C4-2B (cell line): ENCODE data around the gene DIP2B.

Experiments
- ZFX ChIP-seq: fragments of 450-650 bp; IDR thresholded peaks from 2 replicates; pipeline ENCODE4 v1.6.1; 2017
- TF ChIP-seq, protein P1 (sequence below): fragments of 450-650 bp; conservative IDR thresholded peaks from 2 replicates; pipeline ENCODE4 v1.5.1; 2017; ENCODE audit warnings: mild to moderate bottlenecking

- TF ChIP-seq, protein P1, sequence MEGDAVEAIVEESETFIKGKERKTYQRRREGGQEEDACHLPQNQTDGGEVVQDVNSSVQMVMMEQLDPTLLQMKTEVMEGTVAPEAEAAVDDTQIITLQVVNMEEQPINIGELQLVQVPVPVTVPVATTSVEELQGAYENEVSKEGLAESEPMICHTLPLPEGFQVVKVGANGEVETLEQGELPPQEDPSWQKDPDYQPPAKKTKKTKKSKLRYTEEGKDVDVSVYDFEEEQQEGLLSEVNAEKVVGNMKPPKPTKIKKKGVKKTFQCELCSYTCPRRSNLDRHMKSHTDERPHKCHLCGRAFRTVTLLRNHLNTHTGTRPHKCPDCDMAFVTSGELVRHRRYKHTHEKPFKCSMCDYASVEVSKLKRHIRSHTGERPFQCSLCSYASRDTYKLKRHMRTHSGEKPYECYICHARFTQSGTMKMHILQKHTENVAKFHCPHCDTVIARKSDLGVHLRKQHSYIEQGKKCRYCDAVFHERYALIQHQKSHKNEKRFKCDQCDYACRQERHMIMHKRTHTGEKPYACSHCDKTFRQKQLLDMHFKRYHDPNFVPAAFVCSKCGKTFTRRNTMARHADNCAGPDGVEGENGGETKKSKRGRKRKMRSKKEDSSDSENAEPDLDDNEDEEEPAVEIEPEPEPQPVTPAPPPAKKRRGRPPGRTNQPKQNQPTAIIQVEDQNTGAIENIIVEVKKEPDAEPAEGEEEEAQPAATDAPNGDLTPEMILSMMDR = no peak
- no peak for TF ChIP-seq ZFX
Observed at GRCh38 chr12:50689437-50689836, 184.7 kb downstream of the DIP2B start.
